HCT116 (cell line): Measurements from ENCODE around the gene OPTN. TPM values are rescaled to one million over a fixed set of nuclear protein-coding genes. Genes with fewer than 3 reads are reported as not detected.

Experiments
- ATAC-seq: fragments of 200-7000 bp; cut with Tn5 transposase; 2 replicates; pipeline ENCODE4 v1.9.1; 2020; ENCODE audit warnings: mild to moderate bottlenecking, moderate library complexity
- BruUV-seq: library from RNA; stranded (reverse); fragments of 400-500 nt; replicated peaks from 2 replicates; lab custom pipeline; 2021; lab: Mats Ljungman, UMichigan
- CTCF ChIA-PET: fragments of 300-600 bp; sonication (Branson Sonifier 250); formaldehyde crosslinking; loops from one replicate; lab custom pipeline; 2021; ENCODE audit warnings: antibody characterized with exemption; lab: Charles Lee
- POLR2A ChIA-PET: fragments of 300-600, 350-600 bp; sonication (Branson Sonifier 250); formaldehyde crosslinking; loops from one replicate; lab custom pipeline; 2021; ENCODE audit warnings: antibody characterized with exemption; lab: Charles Lee
- RAD21 ChIA-PET, 2 experiments: fragments of 300-600 bp; sonication (Branson Sonifier 250); formaldehyde crosslinking; loops; one replicate each; lab custom pipeline; 2023; ENCODE audit warnings: low total read pairs in 2 of 2; ENCODE audit not compliant: uncharacterized antibody in 2 of 2, unreplicated experiment in 2 of 2, low non-redundant PET in 1 of 2; lab: Charles Lee
- DNase-seq: peaks from one replicate; pipeline ENCODE4 v3.0.0-alpha.2; 2010; ENCODE audit warnings: low read depth, low spot score
- H2AFZ ChIP-seq: fragments of 200-600 bp; shearing (Covaris generic), sonication (generic); 2 replicates; pipeline ENCODE4 v1.6.1; 2017; ENCODE audit warnings: low read depth, mixed run types, mixed read lengths, antibody characterized with exemption, low read length; ENCODE audit not compliant: poor library complexity, severe bottlenecking
- H3K27ac ChIP-seq: 2 replicates; pipeline ENCODE4 v1.5.1; 2012; ENCODE audit warnings: low read depth, low read length
- H3K27me3 ChIP-seq: fragments of 200-600 bp; sonication (generic); 2 replicates; pipeline ENCODE4 v1.6.1; 2016; ENCODE audit warnings: mixed run types, low read length, mixed read lengths; ENCODE audit not compliant: insufficient read depth
- H3K36me3 ChIP-seq, 2 experiments: fragments of 200-500 bp in 1 of 2; fragments of 200-600 bp in 1 of 2; sonication (Bioruptor generic) in 1 of 2; sonication (generic) in 1 of 2; 2 replicates each; pipeline versions ENCODE4 v1.5.1 to v1.6.1; 2014 to 2016; ENCODE audit warnings: low read length in 2 of 2, inconsistent platforms in 1 of 2, mixed read lengths in 1 of 2, mixed run types in 1 of 2; ENCODE audit not compliant: insufficient read depth in 2 of 2, control insufficient read depth in 1 of 2
- H3K4me1 ChIP-seq, 2 experiments: fragments of 200-600 bp in 1 of 2; sonication (generic) in 1 of 2; 2 replicates each; pipeline versions ENCODE4 v1.5.1 to v1.6.1; 2012 to 2017; ENCODE audit warnings: low read length in 2 of 2, inconsistent platforms in 1 of 2, mild to moderate bottlenecking in 1 of 2, mixed read lengths in 1 of 2, mixed run types in 1 of 2, moderate library complexity in 1 of 2; ENCODE audit not compliant: insufficient read depth in 2 of 2, control insufficient read depth in 1 of 2
- H3K4me2 ChIP-seq: fragments of 200-600 bp; sonication (generic); 2 replicates; pipeline ENCODE4 v1.6.1; 2017; ENCODE audit warnings: mixed run types, low read length, mixed read lengths
- H3K4me3 ChIP-seq, 2 experiments: fragments of 200-600 bp in 1 of 2; sonication (generic) in 1 of 2; replicated peaks in 1 of 2; 2 replicates each; pipeline ENCODE4 v1.5.1; 2011 to 2016; ENCODE audit warnings: low read length in 2 of 2, control low read depth in 1 of 2, low read depth in 1 of 2, mild to moderate bottlenecking in 1 of 2, mixed read lengths in 1 of 2, mixed run types in 1 of 2
- H3K79me2 ChIP-seq: fragments of 200-600 bp; sonication (generic); 2 replicates; pipeline ENCODE4 v1.6.1; 2017; ENCODE audit warnings: mild to moderate bottlenecking, mixed run types, low read length, moderate library complexity, mixed read lengths; ENCODE audit not compliant: insufficient read depth
- H3K9ac ChIP-seq: fragments of 200-600 bp; sonication (generic); 2 replicates; pipeline ENCODE4 v1.6.1; 2016; ENCODE audit warnings: low read length, mixed read lengths
- H3K9me2 ChIP-seq: fragments of 200-600 bp; sonication (generic), shearing (Covaris generic); 2 replicates; pipeline ENCODE4 v1.6.1; 2017; ENCODE audit warnings: mixed run types, mild to moderate bottlenecking, moderate library complexity; ENCODE audit not compliant: insufficient read depth
- H3K9me3 ChIP-seq, 2 experiments: fragments of 200-500 bp in 1 of 2; fragments of 200-600 bp in 1 of 2; sonication (Bioruptor generic) in 1 of 2; sonication (generic) in 1 of 2; 2 replicates each; pipeline ENCODE4 v1.6.1; 2014 to 2017; ENCODE audit warnings: low read length in 2 of 2, mixed read lengths in 2 of 2, inconsistent platforms in 1 of 2, low read depth in 1 of 2, mild to moderate bottlenecking in 1 of 2, mixed run types in 1 of 2, moderate library complexity in 1 of 2; ENCODE audit not compliant: control insufficient read depth in 1 of 2, insufficient read depth in 1 of 2
- H4K20me1 ChIP-seq: fragments of 200-600 bp; sonication (generic), shearing (Covaris generic); 2 replicates; pipeline ENCODE4 v1.6.1; 2017; ENCODE audit warnings: mixed run types, mild to moderate bottlenecking, moderate library complexity; ENCODE audit not compliant: insufficient read depth
- CEBPB ChIP-seq: IDR thresholded peaks from 2 replicates; pipeline ENCODE4 v1.6.1; 2012; ENCODE audit warnings: low read depth
- ELF1 ChIP-seq: IDR thresholded peaks from 2 replicates; pipeline ENCODE4 v1.6.1; 2012; ENCODE audit warnings: low read depth, borderline replicate concordance
- EZH2 ChIP-seq: fragments of 200-600 bp; sonication (generic); IDR thresholded peaks from 2 replicates; pipeline ENCODE4 v1.6.1; 2017; ENCODE audit warnings: antibody characterized with exemption, mixed run types
- FOSL1 ChIP-seq: IDR thresholded peaks from 2 replicates; pipeline ENCODE4 v1.6.1; 2012; ENCODE audit warnings: low read depth
- JUND ChIP-seq: IDR thresholded peaks from 2 replicates; pipeline ENCODE4 v1.6.1; 2012
- REST ChIP-seq: IDR thresholded peaks from 2 replicates; pipeline ENCODE4 v1.6.1; 2012; ENCODE audit warnings: low read depth
- TCF7L2 ChIP-seq: IDR thresholded peaks from 2 replicates; pipeline ENCODE4 v1.7.0; 2011; ENCODE audit warnings: borderline replicate concordance, inconsistent platforms; ENCODE audit not compliant: insufficient read depth, insufficient read length; ENCODE audit errors: extremely low read depth
- ZNF274 ChIP-seq: fragments of 200-500 bp; sonication (Bioruptor generic); IDR thresholded peaks from 2 replicates; pipeline ENCODE4 v1.6.1; 2014; ENCODE audit warnings: mild to moderate bottlenecking, low read depth, low read length, inconsistent platforms
- intact Hi-C: fragments of 100-400 bp; cut with micrococcal nuclease; formaldehyde crosslinking; loops from 2 replicates; pipeline ENCODE4 v1.10.0; 2022
- total RNA-seq: library from RNA; stranded (reverse); gene quantifications from one replicate; pipeline ENCODE4 v1.2.1, GENCODE V29; 2021; ENCODE audit not compliant: unreplicated experiment
- TF ChIP-seq, protein P1 (sequence below), 3 experiments: fragments of 200-600 bp in 1 of 3; sonication (generic) in 1 of 3; IDR thresholded peaks in 2 of 3; conservative IDR thresholded peaks in 1 of 3; 2 replicates each; pipeline ENCODE4 v1.5.1; 2012 to 2017; ENCODE audit warnings: low read depth in 2 of 3, low read length in 2 of 3, antibody characterized with exemption in 1 of 3, borderline replicate concordance in 1 of 3, control low read depth in 1 of 3, mild to moderate bottlenecking in 1 of 3, mixed read lengths in 1 of 3, mixed run types in 1 of 3, moderate library complexity in 1 of 3; ENCODE audit not compliant: insufficient read depth in 1 of 3
- TF ChIP-seq, protein P2 (sequence below): IDR thresholded peaks from 2 replicates; pipeline ENCODE4 v1.6.1; 2012
- TF ChIP-seq, protein P3 (sequence below): IDR thresholded peaks from 2 replicates; pipeline ENCODE4 v1.6.1; 2012

The OPTN gene
- total RNA-seq, 1 experiment from 2014 or later = 17.0 TPM

DNA sequence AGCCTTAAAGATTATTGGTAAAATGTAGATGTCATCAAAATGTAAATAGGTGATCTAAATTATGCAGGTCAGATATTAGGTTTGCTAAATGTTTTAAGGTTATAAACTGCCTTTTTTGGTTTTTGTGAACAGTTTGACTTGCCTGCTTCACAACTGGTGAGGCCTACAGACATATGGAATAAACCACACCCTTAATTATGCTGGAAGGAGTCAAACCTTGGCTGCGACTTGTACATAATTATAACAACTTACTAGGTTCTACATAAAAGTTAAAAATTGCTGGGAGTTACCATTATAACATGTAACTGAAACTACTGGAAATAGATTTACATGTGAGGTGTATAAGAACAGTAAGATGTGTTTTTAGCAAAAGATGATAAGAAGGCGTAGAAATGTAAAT is 31.5 kb upstream of the OPTN start:
- no peak for TF ChIP-seq ZNF274
- TF ChIP-seq, protein P1, sequence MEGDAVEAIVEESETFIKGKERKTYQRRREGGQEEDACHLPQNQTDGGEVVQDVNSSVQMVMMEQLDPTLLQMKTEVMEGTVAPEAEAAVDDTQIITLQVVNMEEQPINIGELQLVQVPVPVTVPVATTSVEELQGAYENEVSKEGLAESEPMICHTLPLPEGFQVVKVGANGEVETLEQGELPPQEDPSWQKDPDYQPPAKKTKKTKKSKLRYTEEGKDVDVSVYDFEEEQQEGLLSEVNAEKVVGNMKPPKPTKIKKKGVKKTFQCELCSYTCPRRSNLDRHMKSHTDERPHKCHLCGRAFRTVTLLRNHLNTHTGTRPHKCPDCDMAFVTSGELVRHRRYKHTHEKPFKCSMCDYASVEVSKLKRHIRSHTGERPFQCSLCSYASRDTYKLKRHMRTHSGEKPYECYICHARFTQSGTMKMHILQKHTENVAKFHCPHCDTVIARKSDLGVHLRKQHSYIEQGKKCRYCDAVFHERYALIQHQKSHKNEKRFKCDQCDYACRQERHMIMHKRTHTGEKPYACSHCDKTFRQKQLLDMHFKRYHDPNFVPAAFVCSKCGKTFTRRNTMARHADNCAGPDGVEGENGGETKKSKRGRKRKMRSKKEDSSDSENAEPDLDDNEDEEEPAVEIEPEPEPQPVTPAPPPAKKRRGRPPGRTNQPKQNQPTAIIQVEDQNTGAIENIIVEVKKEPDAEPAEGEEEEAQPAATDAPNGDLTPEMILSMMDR (IDR thresholded peaks at IDR 0.05 in 2 of 3, conservative IDR thresholded peaks at IDR 0.05 in 1 of 3; ENCODE audit: borderline replicate concordance in 1 of 3, insufficient read depth in 1 of 3, low read depth in 2 of 3, low read length in 2 of 3) = no peak
- TF ChIP-seq REST = no peak
- no peak for TF ChIP-seq FOSL1
- no peak for TF ChIP-seq EZH2
- TF ChIP-seq CEBPB = no peak
- no peak for TF ChIP-seq JUND
- no peak for TF ChIP-seq TCF7L2
- no peak for TF ChIP-seq ELF1
- TF ChIP-seq, protein P2, sequence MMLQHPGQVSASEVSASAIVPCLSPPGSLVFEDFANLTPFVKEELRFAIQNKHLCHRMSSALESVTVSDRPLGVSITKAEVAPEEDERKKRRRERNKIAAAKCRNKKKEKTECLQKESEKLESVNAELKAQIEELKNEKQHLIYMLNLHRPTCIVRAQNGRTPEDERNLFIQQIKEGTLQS = no peak
- TF ChIP-seq, protein P3, sequence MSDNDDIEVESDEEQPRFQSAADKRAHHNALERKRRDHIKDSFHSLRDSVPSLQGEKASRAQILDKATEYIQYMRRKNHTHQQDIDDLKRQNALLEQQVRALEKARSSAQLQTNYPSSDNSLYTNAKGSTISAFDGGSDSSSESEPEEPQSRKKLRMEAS = no peak
- Histone ChIP-seq H3K9me2 (no peaks in the 10 kb centered on the region), H3K4me3 (no peak overlapping the region), H2AFZ (no peak overlapping the region), H3K27ac (no peak overlapping the region), H3K27me3 (no peaks in the 10 kb centered on the region), H3K9me3 (no peaks in the 10 kb centered on the region), H3K79me2 (no peaks in the 10 kb centered on the region), H3K4me2 (no peak overlapping the region), H3K9ac (no peak overlapping the region), H3K36me3 (no peaks in the 10 kb centered on the region), H4K20me1 (no peaks in the 10 kb centered on the region), H3K4me1 (no peaks in the 10 kb centered on the region)
- intact Hi-C loops = no loop called here
- no TSS peak for BruUV-seq
- ATAC-seq = no peak
- DNase-seq = no peak
- CTCF ChIA-PET = no interaction called here
- RAD21 ChIA-PET = no interaction called here
- POLR2A ChIA-PET = no interaction called here
